HepG2 (cell line): ENCODE measurements around the gene ATOH8. TPM values are rescaled to one million over a fixed set of nuclear protein-coding genes. Genes with fewer than 3 reads are reported as not detected.

Experiments
- ATAC-seq: fragments of 200-7000 bp; cut with Tn5 transposase; 3 replicates; pipeline ENCODE4 v1.9.1; 2020; ENCODE audit warnings: mild to moderate bottlenecking, moderate library complexity
- BruUV-seq: library from RNA; stranded (reverse); fragments of 400-500 nt; replicated peaks from 2 replicates; lab custom pipeline; 2021; lab: Mats Ljungman, UMichigan
- CTCF ChIA-PET: fragments of 300-600 bp; formaldehyde crosslinking; extraction: SDS; loops from one replicate; lab custom pipeline; 2021; ENCODE audit warnings: low total read pairs, inconsistent platforms, low intra/inter-chr PET ratio; lab: Yijun Ruan, JAX
- POLR2A ChIA-PET: fragments of 350-600 bp; sonication (Branson Sonifier 250); formaldehyde crosslinking; loops from one replicate; lab custom pipeline; 2020; ENCODE audit warnings: antibody characterized with exemption, inconsistent platforms; lab: Yijun Ruan, JAX
- DNase-seq: peaks from one replicate; pipeline ENCODE4 v3.0.0-alpha.2; 2015; ENCODE audit warnings: low spot score
- FAIRE-seq: peaks from 3 replicates; lab custom pipeline; 2011; peaks lifted over from hg19 to GRCh38; lab: Jason Lieb, UNC
- H2AFZ ChIP-seq: one replicate; pipeline ENCODE4 v1.6.1; 2011; ENCODE audit warnings: low read length, inconsistent platforms
- H3K27ac ChIP-seq: fragments of 300-600 bp; 3 replicates; pipeline ENCODE4 v1.8.0; 2011; ENCODE audit warnings: mixed run types, mild to moderate bottlenecking, mixed read lengths, low read length, inconsistent platforms; ENCODE audit not compliant: insufficient read depth; ENCODE audit errors: extremely low read length
- H3K27me3 ChIP-seq, 2 experiments: fragments of 200-600 bp in 1 of 2; 2 replicates in 1 of 2; 3 replicates in 1 of 2; pipeline versions ENCODE4 v1.6.0 to v1.8.0; 2011; ENCODE audit warnings: low read length in 2 of 2, mild to moderate bottlenecking in 2 of 2, moderate library complexity in 2 of 2, inconsistent platforms in 1 of 2; ENCODE audit not compliant: insufficient read depth in 2 of 2, control insufficient read depth in 1 of 2
- H3K36me3 ChIP-seq, 2 experiments: fragments of 200-600 bp in 1 of 2; replicated peaks in 1 of 2; 2 replicates in 1 of 2; 3 replicates in 1 of 2; pipeline versions ENCODE4 v1.5.1 to v1.8.0; 2011; ENCODE audit warnings: low read length in 2 of 2, inconsistent platforms in 1 of 2; ENCODE audit not compliant: insufficient read depth in 2 of 2, control insufficient read depth in 1 of 2
- H3K4me1 ChIP-seq: 2 replicates; pipeline ENCODE4 v1.5.1; 2012; ENCODE audit warnings: low read length, inconsistent platforms; ENCODE audit not compliant: insufficient read depth
- H3K4me2 ChIP-seq: 2 replicates; pipeline ENCODE4 v1.6.0; 2011; ENCODE audit warnings: low read depth, low read length, inconsistent platforms
- H3K4me3 ChIP-seq, 3 experiments: fragments of 200-600 bp in 1 of 3; sonication (generic), shearing (Covaris generic) in 1 of 3; replicated peaks in 1 of 3; 2 replicates each; pipeline ENCODE4 v1.5.1; 2011 to 2016; ENCODE audit warnings: low read length in 3 of 3, inconsistent platforms in 2 of 3, low read depth in 2 of 3, mild to moderate bottlenecking in 2 of 3, control low read depth in 1 of 3, mixed read lengths in 1 of 3; ENCODE audit not compliant: insufficient read depth in 1 of 3
- H3K79me2 ChIP-seq: one replicate; pipeline ENCODE4 v1.6.1; 2011; ENCODE audit warnings: low read length, inconsistent platforms; ENCODE audit not compliant: insufficient read depth
- H3K9ac ChIP-seq: 2 replicates; pipeline ENCODE4 v1.6.0; 2011; ENCODE audit warnings: mild to moderate bottlenecking, low read depth, low read length, inconsistent platforms; ENCODE audit not compliant: insufficient read depth
- H3K9me3 ChIP-seq: 2 replicates; pipeline ENCODE4 v1.5.1; 2012; ENCODE audit warnings: mild to moderate bottlenecking, low read length
- H4K20me1 ChIP-seq: 2 replicates; pipeline ENCODE4 v1.6.0; 2011; ENCODE audit warnings: inconsistent platforms, mild to moderate bottlenecking, low read length, moderate library complexity; ENCODE audit not compliant: insufficient read depth
- CREB1 ChIP-seq, 2 experiments: fragments of 450-650 bp in 1 of 2; IDR thresholded peaks; 2 replicates each; pipeline ENCODE4 v1.6.1; 2016 to 2017; ENCODE audit warnings: control low read depth in 1 of 2, mild to moderate bottlenecking in 1 of 2, missing compliant biosample characterization in 1 of 2, missing genetic modification characterization in 1 of 2
- PRPF4 ChIP-seq: fragments of 200-400 bp; formaldehyde crosslinking; IDR thresholded peaks from 2 replicates; pipeline ENCODE4 v1.6.1; 2016; ENCODE audit warnings: low read length, low read depth; ENCODE audit not compliant: poor library complexity, severe bottlenecking
- ZMAT3 ChIP-seq: sonication (generic); formaldehyde crosslinking; conservative IDR thresholded peaks from 2 replicates; pipeline ENCODE4 v1.7.0; 2021; ENCODE audit warnings: missing genetic modification reagents
- WGBS: methylation state at CpG from one replicate; pipeline ENCODE4 v1.1.6; 2017; ENCODE audit warnings: low lambda C conversion rate; 5-methylcytosine and 5-hydroxymethylcytosine counted together
- in situ Hi-C: cut with HindIII; loops from 2 replicates; pipeline ENCODE4 v1.10.0; 2017; ENCODE audit warnings: low pct_unique_long_range_greater_than_20kb; ENCODE audit not compliant: extremely low pct_ligation_motif_present
- intact Hi-C: fragments of 100-400 bp; cut with micrococcal nuclease; formaldehyde crosslinking; loops from one replicate; pipeline ENCODE4 v1.10.0; 2022; ENCODE audit not compliant: unreplicated experiment
- polyA plus RNA-seq, 8 experiments: library from polyadenylated mRNA; depleted of rRNA in 3 of 8; stranded (reverse) in 7 of 8; unstranded in 1 of 8; fragments of >200 nt; fragmentation: Illumina TruSeq in 4 of 8; extraction: Trizol in 4 of 8; gene quantifications; 2 replicates each; pipeline versions ENCODE4 v1.2.1 to v1.2.3, GENCODE V29; 2011 to 2016; ENCODE audit warnings: low read depth in 4 of 8, missing spikeins in 1 of 8, mixed read lengths in 1 of 8; ENCODE audit not compliant: insufficient read depth in 1 of 8
- total RNA-seq, 5 experiments: library from RNA; depleted of rRNA; stranded (reverse); fragments of >200 nt; fragmentation: Illumina TruSeq; extraction: Trizol; gene quantifications; 2 replicates each; pipeline ENCODE4 v1.2.3, GENCODE V29; 2016; ENCODE audit warnings: low read depth in 1 of 5

The ATOH8 gene
- total and polyA plus RNA-seq, 2 of the 13 experiments (the other 11 are each of a cell fraction or from before 2014, with no cell fraction given) = 0.13 to 0.61 TPM

DNA sequence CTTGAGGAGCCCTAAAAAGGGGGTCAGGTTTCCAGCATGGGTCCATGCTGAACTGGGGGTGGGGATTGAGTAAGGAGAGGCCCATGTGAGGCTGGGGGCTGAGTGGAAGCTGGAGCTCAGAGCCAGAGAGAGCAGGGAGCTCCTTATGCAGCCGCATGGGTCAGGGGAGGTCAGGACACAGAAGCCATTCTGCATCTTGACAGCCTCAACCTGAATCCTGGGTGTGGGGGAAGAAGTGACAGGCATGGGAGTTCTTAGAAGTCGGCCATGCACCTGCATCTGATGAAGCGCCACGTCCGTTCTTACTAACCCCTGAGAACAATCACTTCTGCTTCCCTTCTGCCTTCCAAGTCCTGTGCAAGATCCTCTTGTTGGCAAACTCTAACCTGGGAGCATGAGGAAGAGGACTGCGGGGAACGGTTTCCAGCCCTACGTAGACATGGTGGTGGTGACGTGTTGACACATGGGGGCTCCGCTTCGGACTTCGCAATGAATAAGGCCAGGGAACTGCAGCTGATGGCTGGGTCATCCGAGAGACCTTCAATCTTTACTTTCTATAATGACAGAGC is 37.4 kb upstream of the ATOH8 start:
- no TSS peak for BruUV-seq
- in situ Hi-C loops (no loop called here), intact Hi-C loops (no loop called here)
- TF ChIP-seq ZMAT3 (CRISPR knock-in tag) = no peak
- TF ChIP-seq CREB1 (IDR thresholded peaks at IDR 0.05) = peak; percentile 45
- TF ChIP-seq CREB1 (CRISPR knock-in tag; IDR thresholded peaks at IDR 0.05) = no peak
- H4K20me1 ChIP-seq = no peaks in the 10 kb centered on the region
- DNase-seq (no peak), ATAC-seq (no peak), FAIRE-seq (no peak)
- ChIA-PET CTCF (no interaction called here), POLR2A (no interaction called here)
- peaks cover under 1% of the 10 kb centered on the region; the same call in 1 of the 2 replicates for H3K4me1 ChIP-seq
- H3K9ac ChIP-seq = no peak overlapping the region
- no peak overlapping the region for H3K27ac ChIP-seq
- no peaks in the 10 kb centered on the region for H3K9me3 ChIP-seq
- H2AFZ ChIP-seq = no peak overlapping the region
- 33% methylated on average over 13 of the region's 13 CpGs for WGBS
- no peak overlapping the region for H3K4me2 ChIP-seq
- no peaks in the 10 kb centered on the region for H3K79me2 ChIP-seq
- peaks cover 7 to 49% of the 10 kb centered on the region in 2 experiments; a peak in 4 of 5 replicates for H3K27me3 ChIP-seq
- no peaks in the 10 kb centered on the region for H3K36me3 ChIP-seq
- H3K4me3 ChIP-seq = no peak overlapping the region

- Histone ChIP-seq H4K20me1 (no peaks in the 10 kb centered on the region), H3K4me1 (no peaks in the 10 kb centered on the region), H3K27me3 (peaks cover 6 to 42% of the 10 kb centered on the region in 2 experiments; a peak in 4 of 5 replicates), H3K9ac (no peak overlapping the region), H3K79me2 (no peaks in the 10 kb centered on the region), H3K4me3 (no peak overlapping the region), H3K27ac (no peak overlapping the region), H3K9me3 (no peaks in the 10 kb centered on the region), H2AFZ (no peak overlapping the region), H3K36me3 (no peaks in the 10 kb centered on the region), H3K4me2 (no peak overlapping the region)
- in situ Hi-C loops (no loop called here), intact Hi-C loops (no loop called here)
- no TSS peak for BruUV-seq
- ChIA-PET POLR2A (no interaction called here), CTCF (no interaction called here)
- 61% methylated on average over 15 of the region's 15 CpGs for whole genome bisulfite sequencing
- ATAC-seq (no peak), DNase-seq (no peak), FAIRE-seq (no peak)
- TF ChIP-seq PRPF4 (no peak), CREB1 (IDR thresholded peaks at IDR 0.05) (0 out of 2 replicates have a peak, but pooled peaks have one; percentile 13), CREB1 (CRISPR knock-in tag; IDR thresholded peaks at IDR 0.05) (no peak)
Measured at GRCh38 chr2:85717308-85718008, 36.3 kb upstream of the ATOH8 start.
